Spinal cord (tissue), 10 donors: ENCODE measurements around the gene AGBL1. TPM values are rescaled to one million over a fixed set of nuclear protein-coding genes. Genes with fewer than 3 reads are reported as not detected.

Experiments
- DNase-seq, 6 donors: peaks; one replicate each; pipeline versions ENCODE4 v3.0.0 to v3.0.0-alpha.2; 2013 to 2015; ENCODE audit warnings: low spot score in 6 of 6, low read depth in 4 of 6
- H3K27ac ChIP-seq: one replicate; pipeline ENCODE4 v1.5.1; 2013; ENCODE audit warnings: low read depth, low read length, control low read depth
- H3K27me3 ChIP-seq: one replicate; pipeline ENCODE4 v1.6.1; 2013; ENCODE audit warnings: low read length; ENCODE audit not compliant: control insufficient read depth, insufficient read depth
- H3K36me3 ChIP-seq: one replicate; pipeline ENCODE4 v1.6.1; 2013; ENCODE audit warnings: low read length; ENCODE audit not compliant: control insufficient read depth, insufficient read depth
- H3K4me1 ChIP-seq: one replicate; pipeline ENCODE4 v1.6.1; 2013; ENCODE audit warnings: low read length; ENCODE audit not compliant: control insufficient read depth, insufficient read depth
- H3K4me3 ChIP-seq: one replicate; pipeline ENCODE4 v1.5.1; 2013; ENCODE audit warnings: low read depth, low read length, control low read depth
- H3K9me3 ChIP-seq: one replicate; pipeline ENCODE4 v1.6.1; 2013; ENCODE audit warnings: low read length; ENCODE audit not compliant: control insufficient read depth, insufficient read depth
- WGBS: methylation state at CpG from one replicate; pipeline ENCODE4 v1.1.5; 2013; ENCODE audit warnings: missing lambda C conversion rate; ENCODE audit not compliant: insufficient coverage; 5-methylcytosine and 5-hydroxymethylcytosine counted together
- polyA plus RNA-seq, 2 donors: library from polyadenylated mRNA; unstranded; fragments of 120-200 nt; gene quantifications; one replicate each; pipeline ENCODE4 v1.2.1, GENCODE V29; 2013; ENCODE audit not compliant: insufficient read length in 2 of 2
- total RNA-seq, 2 donors: library from RNA; depleted of rRNA in 1 of 2; stranded (reverse); fragments of 120-200 nt in 1 of 2; fragments of >200 nt in 1 of 2; gene quantifications; one replicate each; pipeline versions ENCODE4 v1.2.3 to v1.2.4, GENCODE V29; 2013 to 2014
- donor health status: healthy.

AGBL1 gene
- total and polyA plus RNA-seq, 4 donors = 0.33 to 1.1 (median 0.45) TPM

DNA sequence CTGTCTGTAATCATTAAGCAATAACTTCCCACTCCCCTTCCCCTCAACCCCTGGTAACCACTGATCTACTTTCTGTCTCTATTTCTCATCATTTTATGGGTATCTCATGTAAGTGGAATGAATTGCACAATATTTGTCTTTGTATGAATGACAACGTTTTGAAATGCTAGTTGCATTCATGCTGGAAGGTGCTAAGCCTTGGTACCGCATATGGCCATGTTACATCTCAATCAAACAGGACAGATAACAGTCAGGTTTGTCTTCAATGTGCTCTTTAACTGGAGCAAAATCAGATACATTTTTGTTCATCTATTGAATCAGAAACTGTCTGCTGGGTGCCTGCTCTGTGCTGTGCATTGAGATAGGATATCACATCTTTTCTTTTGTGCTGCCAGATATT lies 134.2 kb downstream of the AGBL1 start:
- no peak overlapping the region for H3K27ac ChIP-seq
- no peaks in the 10 kb centered on the region for H3K36me3 ChIP-seq
- no peak for DNase-seq

DNA sequence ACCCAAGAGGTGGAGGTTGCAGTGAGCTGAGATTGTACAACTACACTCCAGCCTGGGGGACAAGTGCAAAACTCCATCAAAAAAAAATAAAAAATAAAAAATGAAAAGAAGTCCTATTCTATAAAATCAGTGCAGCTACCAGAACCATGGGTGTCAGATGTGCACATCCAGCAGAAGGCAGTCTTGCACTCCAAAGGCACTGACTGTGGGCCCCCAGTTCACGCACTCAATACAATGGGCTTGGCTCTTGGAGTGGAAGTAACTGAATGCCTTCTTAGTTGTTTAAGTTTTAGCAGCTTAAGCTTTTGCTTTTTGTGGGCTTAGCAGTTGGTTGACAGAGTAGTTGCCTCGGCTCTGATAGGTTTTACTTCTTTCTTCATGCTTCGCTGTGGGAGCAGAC lies 141.4 kb downstream of the AGBL1 start:
- WGBS = 89% methylated on average over 2 of the region's 3 CpGs
- DNase-seq = no peak
- Histone ChIP-seq H3K27me3 (no peaks in the 10 kb centered on the region), H3K36me3 (no peaks in the 10 kb centered on the region), H3K27ac (no peak overlapping the region), H3K4me1 (no peaks in the 10 kb centered on the region), H3K4me3 (no peak overlapping the region), H3K9me3 (no peaks in the 10 kb centered on the region)

More for the DNA sequence above, 134.2 kb downstream of the AGBL1 start:
- no peaks in the 10 kb centered on the region for H3K27me3 ChIP-seq
- WGBS = 100% methylated on average over 1 of the region's 2 CpGs
- H3K4me3 ChIP-seq = no peak overlapping the region
- H3K9me3 ChIP-seq = peaks cover 5% of the 10 kb centered on the region
- no peaks in the 10 kb centered on the region for H3K4me1 ChIP-seq

DNA sequence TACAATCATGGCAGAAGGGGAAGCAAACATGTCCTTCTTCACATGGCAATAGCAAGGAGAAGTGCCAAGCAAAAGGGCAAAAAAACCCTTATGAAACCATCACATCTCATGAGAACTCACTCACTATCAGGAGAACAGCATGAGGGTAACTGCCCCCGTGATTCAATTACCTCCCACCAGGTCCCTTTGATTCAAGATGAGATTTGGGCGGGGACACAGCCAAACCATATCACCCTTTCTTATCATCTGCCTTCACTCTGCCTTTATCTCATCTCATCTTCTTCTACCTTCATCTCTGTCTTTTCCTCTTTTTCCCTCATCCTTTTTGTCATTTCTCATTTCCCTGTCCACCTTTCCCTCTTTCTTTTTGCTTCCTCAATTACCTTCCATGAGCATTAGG lies 149.6 kb downstream of the AGBL1 start:
- peaks cover 9% of the 10 kb centered on the region for H3K4me1 ChIP-seq
- no peak overlapping the region for H3K27ac ChIP-seq
- H3K36me3 ChIP-seq = no peaks in the 10 kb centered on the region
- no peaks in the 10 kb centered on the region for H3K9me3 ChIP-seq
- 75% methylated on average over 2 of the region's 2 CpGs for WGBS
- H3K27me3 ChIP-seq = no peaks in the 10 kb centered on the region
- no peak overlapping the region for H3K4me3 ChIP-seq
- no peak for DNase-seq

DNA sequence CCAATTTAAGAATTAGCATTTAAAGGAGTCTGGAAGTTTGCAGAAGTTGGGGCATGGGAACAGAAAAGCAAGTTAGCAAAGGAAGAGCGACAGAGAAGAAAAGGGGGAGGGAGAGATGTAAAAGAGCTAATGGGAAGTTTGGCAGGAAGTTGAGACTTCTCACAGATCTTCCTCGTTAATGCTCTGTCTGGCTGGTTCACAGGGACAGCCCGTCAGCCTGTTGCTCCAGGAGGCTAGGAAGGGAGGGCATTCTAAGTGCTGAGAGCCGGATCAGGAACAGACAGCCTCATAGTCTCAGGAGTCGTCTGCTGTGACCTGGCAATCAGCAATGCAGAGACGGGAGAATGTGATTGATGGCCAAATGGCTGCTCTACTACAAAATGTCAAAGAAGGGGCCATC lies 150.3 kb downstream of the AGBL1 start:
- no peaks in the 10 kb centered on the region for H3K36me3 ChIP-seq
- no peak for DNase-seq
- 47% methylated on average over 5 of the region's 6 CpGs for WGBS
- no peaks in the 10 kb centered on the region for H3K9me3 ChIP-seq
- H3K27ac ChIP-seq = no peak overlapping the region
- peaks cover 9% of the 10 kb centered on the region for H3K4me1 ChIP-seq
- no peak overlapping the region for H3K4me3 ChIP-seq
- H3K27me3 ChIP-seq = no peaks in the 10 kb centered on the region

DNA sequence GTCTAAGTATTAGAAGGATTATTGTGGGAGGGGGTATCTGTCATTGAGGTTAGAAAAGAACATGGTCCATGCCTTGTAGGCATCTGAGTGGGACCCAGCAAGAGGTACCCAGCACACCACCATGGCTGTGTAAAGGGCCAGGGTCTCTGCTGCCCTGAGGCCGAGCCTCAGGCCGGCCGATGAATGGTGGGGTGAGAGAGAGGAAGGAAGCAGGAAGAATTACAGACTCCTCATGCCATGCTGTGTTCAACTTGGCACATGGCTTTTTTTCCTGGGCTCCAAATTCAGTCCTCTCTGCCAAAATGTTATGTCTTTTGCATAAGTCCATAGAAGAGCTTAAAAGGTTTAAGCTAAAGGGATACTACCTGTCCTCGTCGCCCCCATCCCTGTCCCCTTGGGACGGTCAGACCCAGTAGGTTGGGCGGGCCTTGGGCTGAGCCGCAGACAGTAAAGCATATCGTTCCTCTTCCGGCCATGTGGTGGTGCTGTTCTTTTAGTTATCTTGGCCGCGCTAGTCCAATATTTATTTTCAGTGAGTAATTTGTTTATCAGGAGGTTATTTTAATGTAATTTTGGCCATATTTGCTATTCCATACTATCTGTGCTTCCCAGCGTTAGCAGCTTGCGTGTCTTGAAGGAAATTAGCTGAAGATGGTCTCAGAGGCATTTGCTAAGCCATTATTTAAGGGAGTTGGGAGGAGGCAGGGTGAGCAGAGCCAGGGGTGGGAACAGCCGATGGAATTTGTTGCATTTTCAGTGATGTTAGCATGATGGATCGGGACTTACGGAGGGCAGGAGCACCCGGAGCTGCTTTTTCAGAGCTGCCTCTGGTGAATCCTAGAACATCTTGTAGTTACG lies 152.4 kb downstream of the AGBL1 start:
- DNase-seq = peak; percentile 38 to 91 (median 58)
- no peak overlapping the region for H3K27ac ChIP-seq
- H3K9me3 ChIP-seq = no peaks in the 10 kb centered on the region
- no peaks in the 10 kb centered on the region for H3K27me3 ChIP-seq
- WGBS = 4% methylated on average over 14 of the region's 19 CpGs
- H3K4me3 ChIP-seq = no peak overlapping the region
- no peaks in the 10 kb centered on the region for H3K36me3 ChIP-seq
- H3K4me1 ChIP-seq = peaks cover 9% of the 10 kb centered on the region

DNA sequence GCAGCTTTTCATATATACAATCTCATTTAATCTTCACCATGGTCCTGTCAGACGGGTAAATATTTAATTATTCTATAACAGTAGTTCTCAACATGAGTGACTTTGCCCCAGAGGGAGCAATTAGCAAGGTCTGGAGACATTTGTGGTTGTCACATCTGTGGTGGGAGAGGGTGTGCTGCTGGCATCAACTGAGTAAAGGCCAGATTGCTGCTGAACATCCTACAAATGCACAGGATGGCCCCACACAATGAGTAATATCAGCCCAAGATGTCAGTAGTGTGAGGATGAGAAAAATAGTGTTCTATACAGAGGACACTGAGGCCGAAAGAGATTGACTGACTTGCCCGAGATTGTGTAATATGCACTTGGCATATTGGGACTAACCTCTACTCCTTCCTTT lies 156.0 kb downstream of the AGBL1 start:
- peaks cover 9% of the 10 kb centered on the region for H3K4me1 ChIP-seq
- DNase-seq = no peak
- no peaks in the 10 kb centered on the region for H3K27me3 ChIP-seq
- no peak overlapping the region for H3K27ac ChIP-seq
- H3K36me3 ChIP-seq = no peaks in the 10 kb centered on the region
- WGBS = no CpG with 5 or more reads among the region's 3 CpGs
- H3K4me3 ChIP-seq = no peak overlapping the region
- no peaks in the 10 kb centered on the region for H3K9me3 ChIP-seq

DNA sequence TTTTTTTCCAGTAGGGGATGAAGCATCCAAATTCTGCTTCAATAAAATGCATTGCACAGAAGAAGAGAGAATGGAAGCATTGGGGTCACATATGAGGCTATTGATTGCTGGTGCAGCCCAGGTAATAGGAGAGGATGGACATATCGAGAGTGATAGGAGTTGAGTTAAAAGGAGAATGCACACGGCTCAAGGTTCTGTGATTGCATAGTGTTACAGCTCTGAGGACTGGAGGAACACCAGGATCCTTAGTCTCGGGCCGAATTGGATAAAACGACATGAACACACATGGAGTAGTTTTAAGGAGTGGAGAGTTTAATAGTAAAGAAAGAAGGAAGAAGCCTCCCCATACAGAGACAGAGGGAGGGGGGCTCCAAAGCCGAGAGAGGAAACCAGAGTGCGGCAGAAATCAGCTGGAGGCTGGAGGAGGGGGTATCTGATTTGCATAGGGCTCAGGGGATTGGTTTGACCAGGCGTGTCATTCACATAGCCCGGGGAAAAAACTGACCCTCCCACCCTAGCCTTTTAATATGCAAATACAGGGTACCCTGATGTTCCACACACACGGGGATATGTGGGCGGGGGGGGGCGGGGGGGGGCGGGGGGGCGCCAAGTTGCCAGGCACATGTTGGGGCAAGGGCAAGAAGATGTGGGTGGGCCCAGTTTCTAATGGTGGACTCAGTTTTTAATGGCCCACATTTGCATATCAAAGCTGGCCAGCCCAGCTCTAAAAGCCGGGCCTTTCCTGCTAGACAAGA lies 156.9 kb downstream of the AGBL1 start:
- Histone ChIP-seq H3K9me3 (no peaks in the 10 kb centered on the region), H3K4me1 (peaks cover 9% of the 10 kb centered on the region), H3K27me3 (no peaks in the 10 kb centered on the region), H3K36me3 (no peaks in the 10 kb centered on the region), H3K27ac (no peak overlapping the region), H3K4me3 (no peak overlapping the region)
- peak in 3 of 6 donors; percentile 23 to 79 (median 48) for DNase-seq
- 18% methylated on average over 8 of the region's 15 CpGs for WGBS

DNA sequence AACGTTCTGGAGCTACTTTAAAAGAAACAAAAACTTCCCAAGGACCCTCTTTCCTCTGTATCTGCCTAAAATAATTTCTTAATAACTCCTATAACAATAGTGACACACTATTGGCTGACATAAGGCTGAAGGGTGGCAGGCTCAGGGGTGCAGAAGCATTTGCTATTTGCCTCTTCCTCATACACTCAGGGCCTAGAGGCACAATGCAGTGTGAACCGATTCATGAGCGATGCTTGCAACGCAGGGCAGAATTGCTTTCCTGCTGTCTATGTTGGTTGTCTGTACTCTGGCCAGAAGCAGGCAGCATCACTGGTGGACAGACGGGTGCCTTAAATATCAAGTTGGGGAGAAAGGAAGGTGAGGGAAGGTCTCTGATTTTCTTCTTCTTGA lies 157.4 kb downstream of the AGBL1 start:
- no peaks in the 10 kb centered on the region for H3K27me3 ChIP-seq
- no peaks in the 10 kb centered on the region for H3K36me3 ChIP-seq
- no peak overlapping the region for H3K4me3 ChIP-seq
- WGBS = 40% methylated on average over 5 of the region's 5 CpGs
- no peaks in the 10 kb centered on the region for H3K9me3 ChIP-seq
- DNase-seq = peak in 1 of 6 donors; percentile 44
- no peak overlapping the region for H3K27ac ChIP-seq
- H3K4me1 ChIP-seq = peaks cover 5% of the 10 kb centered on the region

DNA sequence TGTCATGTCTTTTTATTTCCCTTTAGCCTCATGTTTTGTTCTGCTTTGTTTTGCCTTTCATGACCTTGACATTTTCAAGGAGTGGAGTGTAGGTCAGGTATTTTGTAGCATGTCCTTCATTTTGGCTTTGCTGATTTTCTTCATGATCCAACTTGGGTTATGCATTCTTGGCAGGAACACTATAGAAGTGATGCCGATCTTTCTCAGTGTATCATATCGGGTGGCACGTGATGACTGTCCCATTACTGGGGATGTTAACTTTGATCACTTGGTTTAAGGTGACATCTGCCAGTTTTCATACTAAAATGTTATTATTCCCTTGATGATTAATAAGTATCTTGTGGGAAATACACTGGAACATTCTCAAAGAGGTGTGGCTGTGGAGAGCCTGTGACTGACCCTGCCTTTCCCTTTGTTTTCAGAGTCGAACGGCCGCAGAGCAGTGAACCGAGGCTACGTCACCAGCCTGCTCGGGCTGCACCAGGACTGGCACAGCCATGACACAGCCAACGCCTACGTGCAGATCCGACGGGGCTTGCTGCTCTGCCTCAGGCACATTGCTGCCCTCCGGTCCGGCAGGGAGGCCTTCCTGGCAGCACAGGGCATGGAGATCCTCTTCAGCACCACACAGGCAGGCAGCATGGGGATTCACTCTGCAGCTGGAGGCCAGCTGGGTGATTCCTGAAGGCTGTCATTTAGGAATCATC lies 167.7 kb downstream of the AGBL1 start:
- Histone ChIP-seq H3K9me3 (no peaks in the 10 kb centered on the region), H3K36me3 (peaks cover 2% of the 10 kb centered on the region), H3K27ac (no peak overlapping the region), H3K27me3 (no peaks in the 10 kb centered on the region), H3K4me1 (no peaks in the 10 kb centered on the region), H3K4me3 (no peak overlapping the region)
- 83% methylated on average over 12 of the region's 15 CpGs for WGBS
- no peak for DNase-seq
